Myocyte (in vitro differentiated cells): ENCODE measurements around the gene TC2N. TPM values are rescaled to one million over a fixed set of nuclear protein-coding genes. Genes with fewer than 3 reads are reported as not detected.
"Not testable (repeated sequence)": the region's sequence is repeated elsewhere in the genome, so short reads cannot be mapped to it uniquely, and the experiment has no call there.

Experiments
- DNase-seq: peaks from one replicate; pipeline ENCODE4 v3.0.0-alpha.2; 2012; ENCODE audit warnings: low read depth
- total RNA-seq: library from RNA; depleted of rRNA; stranded (reverse); fragments of >200 nt; gene quantifications from 2 replicates; pipeline ENCODE4 v1.2.3, GENCODE V29; 2014

TC2N gene
- total RNA-seq, 1 donor from 2014 or later: not detected

DNA sequence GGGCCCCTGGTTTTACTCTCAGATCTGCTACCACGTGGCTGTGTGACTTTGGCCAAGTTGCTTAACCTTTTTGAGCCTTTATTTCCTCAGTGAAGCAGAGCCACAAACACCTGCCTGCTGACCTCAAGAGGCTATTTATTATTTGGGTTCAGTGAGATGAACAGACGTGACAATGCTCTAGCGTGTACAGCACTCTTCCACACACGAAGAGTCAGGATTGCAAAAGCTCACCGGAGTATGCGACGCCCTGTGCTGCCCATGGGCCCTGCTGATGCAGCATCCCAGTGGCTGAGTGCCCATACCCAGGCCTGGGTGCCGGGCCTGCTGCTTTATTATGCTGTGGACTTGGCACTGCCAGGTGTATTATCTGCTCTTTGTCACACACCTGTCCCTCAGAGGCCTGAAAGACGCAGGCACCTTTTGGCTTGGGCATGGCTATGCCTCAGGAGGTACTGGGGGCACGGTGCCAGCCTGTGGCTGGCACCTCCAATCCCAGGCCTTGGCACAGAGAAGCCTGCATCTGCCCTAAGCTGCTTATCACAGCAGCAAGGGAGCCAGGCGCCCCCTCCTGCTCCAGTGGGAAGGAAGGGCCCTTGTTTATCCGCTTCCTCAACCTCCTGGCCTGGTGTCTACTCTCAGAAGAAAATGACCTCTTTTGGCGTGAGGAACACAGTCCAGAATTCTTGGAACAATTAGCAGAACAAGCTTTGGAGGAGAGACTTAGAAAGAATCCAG is 22.3 kb upstream of the TC2N start:
- DNase-seq: no peak

- peak; percentile 14 for DNase-seq
These were observed 21.5 kb upstream of the TC2N start for GRCh38 chr14:91888641-91889476.

GRCh38 chr14:91886961-91887360 is 19.6 kb upstream of the TC2N start:
- no peak for DNase-seq

DNA sequence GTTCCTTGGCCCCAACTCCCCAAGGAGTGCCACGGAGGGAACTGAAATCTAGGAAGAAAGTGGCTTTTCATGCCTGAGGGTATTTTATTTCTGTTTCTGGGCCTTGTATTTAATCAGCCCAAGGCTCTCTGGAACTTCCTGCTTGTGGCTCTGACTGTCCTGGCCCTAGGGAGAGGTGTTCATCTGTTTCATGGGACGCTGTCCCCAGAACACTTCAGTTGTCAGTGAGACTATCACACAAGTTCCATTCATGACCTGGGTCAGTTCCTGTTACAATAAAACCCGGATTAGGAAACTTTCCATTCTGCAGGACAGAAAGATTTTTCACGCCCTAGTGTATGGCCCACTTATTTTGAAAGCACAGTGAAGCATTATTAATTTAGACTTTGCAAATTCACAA is 18.5 kb upstream of the TC2N start:
- DNase-seq: no peak

GRCh38 chr14:91885113-91885712 is 17.9 kb upstream of the TC2N start:
- no peak for DNase-seq

- DNase-seq: no peak
These were observed 17.3 kb upstream of the TC2N start for GRCh38 chr14:91884664-91885063.

DNA sequence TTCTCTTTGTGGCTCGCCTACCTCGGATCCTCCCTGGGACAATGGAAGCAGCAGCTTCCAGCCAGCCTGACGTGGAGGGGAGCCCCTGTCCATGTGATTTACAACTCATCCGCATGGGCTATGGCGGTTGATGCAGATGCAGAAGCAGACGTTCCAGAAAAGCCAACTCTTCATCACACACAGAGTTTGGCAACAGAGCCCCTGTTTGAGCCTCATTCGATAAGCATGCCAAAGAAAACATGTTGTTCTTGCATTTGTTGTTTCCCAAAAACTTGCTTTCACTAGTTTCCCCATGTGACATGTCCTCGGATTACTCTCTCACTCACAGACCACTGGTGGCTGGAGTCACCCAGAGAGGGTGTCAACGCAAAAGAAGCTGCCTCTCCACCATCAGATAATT is 16.4 kb upstream of the TC2N start:
- no peak for DNase-seq

DNA sequence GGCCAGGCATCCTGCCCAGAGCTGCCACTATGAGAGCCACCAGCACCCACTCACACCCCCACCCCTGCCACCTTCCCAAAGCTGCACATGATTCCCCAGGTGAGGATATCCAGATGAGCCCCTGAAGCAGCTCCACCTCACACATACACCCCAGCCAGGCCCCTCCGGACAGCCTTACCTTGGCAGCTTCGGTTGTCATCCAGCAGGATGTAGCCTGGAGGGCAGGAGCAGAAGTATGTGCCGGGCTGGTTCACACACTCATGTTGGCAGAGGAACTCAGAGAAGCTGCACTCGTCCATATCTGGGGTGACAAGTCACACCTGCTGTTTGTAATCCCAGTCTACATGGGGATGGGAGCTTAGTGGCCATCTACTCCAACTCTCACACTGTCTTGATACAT is 15.4 kb upstream of the TC2N start:
- no peak for DNase-seq

DNA sequence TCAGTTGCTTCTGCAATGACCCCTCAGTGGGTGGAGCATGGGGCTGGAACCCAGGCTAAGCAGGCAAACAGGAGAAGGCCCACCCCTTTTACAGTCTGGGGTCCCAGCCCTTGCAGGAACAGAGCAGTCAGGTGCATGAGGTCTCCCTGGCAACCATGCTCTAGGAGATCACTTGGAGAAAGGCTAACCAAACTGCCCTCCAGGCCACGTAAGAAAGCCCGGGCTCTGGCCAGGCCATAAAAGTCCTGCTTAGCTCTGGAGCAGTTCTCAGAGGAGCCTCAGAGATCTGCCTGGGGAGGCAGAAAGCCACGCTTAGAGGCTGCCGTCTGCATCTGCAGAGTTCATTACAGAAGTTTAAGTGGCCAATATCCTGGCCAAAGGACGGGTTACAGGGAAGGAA is 15.0 kb upstream of the TC2N start:
- DNase-seq: no peak

GRCh38 chr14:91879196-91879595 is 11.9 kb upstream of the TC2N start:
- DNase-seq: no peak

GRCh38 chr14:91878274-91878673 is 10.9 kb upstream of the TC2N start:
- DNase-seq: no peak

GRCh38 chr14:91877376-91877915 is 10.1 kb upstream of the TC2N start:
- DNase-seq: no peak

- no peak for DNase-seq
These were observed 9.2 kb upstream of the TC2N start for GRCh38 chr14:91876492-91876891.

DNA sequence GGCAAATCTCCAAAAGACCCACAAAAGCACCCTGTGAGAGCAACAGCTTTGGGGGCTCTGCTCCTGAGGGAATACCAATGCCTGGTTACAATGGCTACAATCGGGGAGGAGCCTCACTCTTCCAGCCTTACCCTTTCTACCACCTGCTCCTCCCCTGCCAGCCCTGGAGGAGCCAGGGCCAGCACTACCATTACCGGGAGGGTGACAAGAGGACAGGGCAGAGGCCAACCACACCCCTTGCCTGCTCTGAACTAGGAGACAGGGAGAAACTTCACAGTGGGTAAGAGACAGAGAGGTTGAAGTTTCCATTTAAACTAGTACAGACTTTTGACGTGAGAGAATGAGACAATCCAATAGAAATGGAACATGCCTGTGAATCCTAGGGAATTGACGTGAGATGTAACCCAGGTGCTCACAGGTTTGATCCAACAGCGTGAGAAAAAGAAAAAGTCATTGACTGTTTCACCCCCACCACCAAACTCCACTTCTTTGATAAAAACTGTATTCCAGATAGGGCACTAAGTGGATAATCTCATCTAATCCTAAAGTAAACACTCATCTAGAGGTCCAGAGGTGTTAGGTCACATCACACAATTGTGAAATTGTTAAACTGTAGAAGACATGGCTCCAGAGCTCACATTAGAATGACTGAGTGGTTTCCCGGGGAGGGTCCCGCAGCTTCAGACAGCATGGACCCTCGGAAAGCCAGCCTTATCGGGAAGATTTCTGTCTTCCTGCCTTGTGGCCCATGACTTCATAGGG is 8.4 kb upstream of the TC2N start:
- DNase-seq: no peak

DNA sequence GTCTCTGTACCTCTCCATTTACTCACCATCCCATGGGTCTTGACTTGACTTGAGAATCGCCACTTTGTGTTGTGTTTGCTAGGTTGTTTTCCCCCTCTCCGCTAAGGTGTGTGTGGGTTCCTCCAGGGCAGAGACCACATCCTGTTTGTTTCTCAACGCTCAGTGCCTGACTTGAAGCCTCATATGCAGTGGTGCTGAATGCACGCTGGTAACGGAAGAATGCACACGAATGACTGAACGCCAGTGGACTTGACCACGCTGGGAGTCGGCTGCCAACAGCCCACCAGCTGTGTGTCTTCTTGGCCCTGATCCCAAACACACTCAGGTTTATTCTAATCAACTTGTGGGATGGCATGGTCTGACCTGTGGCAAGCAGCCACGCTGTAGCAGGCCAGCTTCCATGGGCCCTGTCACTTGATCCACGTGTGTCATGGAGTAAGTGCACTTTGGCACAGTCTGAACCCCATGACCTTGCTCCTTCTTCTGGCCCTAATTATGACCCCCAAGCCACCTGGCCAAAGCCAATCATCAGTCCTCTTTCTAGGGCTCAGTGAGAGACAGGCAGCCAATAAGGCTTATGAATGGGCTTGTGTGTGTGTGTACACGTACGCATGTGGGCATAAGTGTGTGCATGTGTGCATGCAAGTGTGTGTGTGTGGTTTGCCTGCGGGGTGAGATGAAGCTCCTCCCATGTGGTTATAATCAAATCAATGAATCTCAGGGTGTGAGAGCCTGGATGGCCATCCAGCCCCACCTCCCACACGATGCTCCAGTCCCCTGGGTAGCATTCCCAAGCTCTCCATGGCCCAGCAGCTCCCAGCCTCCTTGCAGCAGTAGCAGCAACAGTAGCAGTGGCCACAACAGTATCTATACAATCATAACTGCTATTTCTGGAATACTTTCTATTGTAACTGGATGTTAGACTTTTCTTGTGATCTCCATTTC is 6.4 kb upstream of the TC2N start:
- peak; percentile 51 for DNase-seq

GRCh38 chr14:91872517-91873470 is 5.5 kb upstream of the TC2N start:
- no peak for DNase-seq

- DNase-seq: no peak
These were observed 4.7 kb upstream of the TC2N start for GRCh38 chr14:91872011-91872501.

GRCh38 chr14:91871401-91871800 is 4.1 kb upstream of the TC2N start:
- DNase-seq: not testable (repeated sequence)

DNA sequence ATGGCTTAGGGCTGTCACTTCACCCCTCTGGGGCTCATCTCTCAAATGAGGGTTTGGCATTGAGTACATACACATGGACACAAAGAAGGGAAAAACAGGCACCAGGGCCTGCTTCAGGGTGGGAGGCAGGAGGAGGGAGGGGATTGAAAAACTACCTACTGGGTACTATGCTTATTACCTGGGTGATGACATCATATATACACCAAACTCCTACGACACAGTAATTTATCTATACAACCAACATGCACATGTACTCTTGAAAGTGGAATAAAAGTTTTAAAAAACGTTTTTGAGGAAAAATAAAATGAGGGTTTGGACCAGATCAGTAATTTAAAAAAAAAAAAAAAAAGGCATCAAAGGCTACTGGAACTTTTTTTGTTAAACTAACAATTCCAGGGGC is 3.6 kb upstream of the TC2N start:
- DNase-seq: no peak
